WERI-Rb-1 (cell line): Measurements from ENCODE around the gene ALOX15B.

Source experiments
- DNase-seq: peaks from one replicate; pipeline ENCODE4 v3.0.0-alpha.2; 2020
- H3K27ac ChIP-seq: fragments of 250-450 bp; sonication (Bioruptor Pico); 2 replicates; pipeline ENCODE4 v1.5.1; 2020; ENCODE audit warnings: mild to moderate bottlenecking, moderate library complexity
- H3K27me3 ChIP-seq: fragments of 250-450 bp; sonication (Bioruptor Pico); 2 replicates; pipeline ENCODE4 v1.5.1; 2021; ENCODE audit warnings: mild to moderate bottlenecking, low read depth, moderate library complexity; ENCODE audit not compliant: insufficient read depth, severe bottlenecking
- H3K36me3 ChIP-seq: fragments of 250-450 bp; sonication (Bioruptor Pico); 2 replicates; pipeline ENCODE4 v1.5.1; 2020; ENCODE audit warnings: mild to moderate bottlenecking, moderate library complexity
- H3K4me3 ChIP-seq: 2 replicates; pipeline ENCODE4 v1.5.1; 2011; ENCODE audit warnings: low read depth, mild to moderate bottlenecking, control low read depth, low read length
- H3K9me3 ChIP-seq: fragments of 250-450 bp; sonication (Bioruptor Pico); 2 replicates; pipeline ENCODE4 v1.5.1; 2021; ENCODE audit warnings: mild to moderate bottlenecking, moderate library complexity; ENCODE audit not compliant: severe bottlenecking
- TF ChIP-seq, protein P1 (sequence below): IDR thresholded peaks from 2 replicates; pipeline ENCODE4 v1.5.1; 2011; ENCODE audit warnings: low read depth, mild to moderate bottlenecking, control low read depth, inconsistent platforms, low read length

The ALOX15B gene

DNA sequence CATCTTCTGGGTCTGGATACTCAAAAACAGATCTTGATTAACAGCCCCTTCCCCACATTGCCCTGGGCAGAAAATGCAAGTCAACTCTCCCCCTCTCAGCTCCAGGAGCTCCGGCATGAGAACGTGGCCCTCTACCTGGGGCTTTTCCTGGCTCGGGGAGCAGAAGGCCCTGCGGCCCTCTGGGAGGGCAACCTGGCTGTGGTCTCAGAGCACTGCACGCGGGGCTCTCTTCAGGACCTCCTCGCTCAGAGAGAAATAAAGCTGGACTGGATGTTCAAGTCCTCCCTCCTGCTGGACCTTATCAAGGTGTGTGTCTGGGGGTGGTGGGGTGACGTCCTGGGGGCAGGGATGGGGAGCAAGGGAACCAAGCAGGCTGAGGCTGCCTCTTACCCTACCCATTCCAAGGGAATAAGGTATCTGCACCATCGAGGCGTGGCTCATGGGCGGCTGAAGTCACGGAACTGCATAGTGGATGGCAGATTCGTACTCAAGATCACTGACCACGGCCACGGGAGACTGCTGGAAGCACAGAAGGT is 26.7 kb upstream of the ALOX15B start:
- H3K27me3 ChIP-seq: no peaks in the 10 kb centered on the region

GRCh38 chr17:8012996-8013640 is 25.7 kb upstream of the ALOX15B start:
- no peaks in the 10 kb centered on the region for H3K9me3 ChIP-seq
- no peak for DNase-seq
- no peak overlapping the region for H3K27ac ChIP-seq
- H3K27me3 ChIP-seq: no peaks in the 10 kb centered on the region
- H3K36me3 ChIP-seq: no peaks in the 10 kb centered on the region
- no peak overlapping the region for H3K4me3 ChIP-seq
- TF ChIP-seq, protein P1, sequence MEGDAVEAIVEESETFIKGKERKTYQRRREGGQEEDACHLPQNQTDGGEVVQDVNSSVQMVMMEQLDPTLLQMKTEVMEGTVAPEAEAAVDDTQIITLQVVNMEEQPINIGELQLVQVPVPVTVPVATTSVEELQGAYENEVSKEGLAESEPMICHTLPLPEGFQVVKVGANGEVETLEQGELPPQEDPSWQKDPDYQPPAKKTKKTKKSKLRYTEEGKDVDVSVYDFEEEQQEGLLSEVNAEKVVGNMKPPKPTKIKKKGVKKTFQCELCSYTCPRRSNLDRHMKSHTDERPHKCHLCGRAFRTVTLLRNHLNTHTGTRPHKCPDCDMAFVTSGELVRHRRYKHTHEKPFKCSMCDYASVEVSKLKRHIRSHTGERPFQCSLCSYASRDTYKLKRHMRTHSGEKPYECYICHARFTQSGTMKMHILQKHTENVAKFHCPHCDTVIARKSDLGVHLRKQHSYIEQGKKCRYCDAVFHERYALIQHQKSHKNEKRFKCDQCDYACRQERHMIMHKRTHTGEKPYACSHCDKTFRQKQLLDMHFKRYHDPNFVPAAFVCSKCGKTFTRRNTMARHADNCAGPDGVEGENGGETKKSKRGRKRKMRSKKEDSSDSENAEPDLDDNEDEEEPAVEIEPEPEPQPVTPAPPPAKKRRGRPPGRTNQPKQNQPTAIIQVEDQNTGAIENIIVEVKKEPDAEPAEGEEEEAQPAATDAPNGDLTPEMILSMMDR: no peak

More for the DNA sequence above, 26.7 kb upstream of the ALOX15B start:
- no peak for DNase-seq
- Histone ChIP-seq H3K4me3 (no peak overlapping the region), H3K9me3 (no peaks in the 10 kb centered on the region), H3K36me3 (no peaks in the 10 kb centered on the region), H3K27ac (no peak overlapping the region)
- TF ChIP-seq, protein P1: no peak

DNA sequence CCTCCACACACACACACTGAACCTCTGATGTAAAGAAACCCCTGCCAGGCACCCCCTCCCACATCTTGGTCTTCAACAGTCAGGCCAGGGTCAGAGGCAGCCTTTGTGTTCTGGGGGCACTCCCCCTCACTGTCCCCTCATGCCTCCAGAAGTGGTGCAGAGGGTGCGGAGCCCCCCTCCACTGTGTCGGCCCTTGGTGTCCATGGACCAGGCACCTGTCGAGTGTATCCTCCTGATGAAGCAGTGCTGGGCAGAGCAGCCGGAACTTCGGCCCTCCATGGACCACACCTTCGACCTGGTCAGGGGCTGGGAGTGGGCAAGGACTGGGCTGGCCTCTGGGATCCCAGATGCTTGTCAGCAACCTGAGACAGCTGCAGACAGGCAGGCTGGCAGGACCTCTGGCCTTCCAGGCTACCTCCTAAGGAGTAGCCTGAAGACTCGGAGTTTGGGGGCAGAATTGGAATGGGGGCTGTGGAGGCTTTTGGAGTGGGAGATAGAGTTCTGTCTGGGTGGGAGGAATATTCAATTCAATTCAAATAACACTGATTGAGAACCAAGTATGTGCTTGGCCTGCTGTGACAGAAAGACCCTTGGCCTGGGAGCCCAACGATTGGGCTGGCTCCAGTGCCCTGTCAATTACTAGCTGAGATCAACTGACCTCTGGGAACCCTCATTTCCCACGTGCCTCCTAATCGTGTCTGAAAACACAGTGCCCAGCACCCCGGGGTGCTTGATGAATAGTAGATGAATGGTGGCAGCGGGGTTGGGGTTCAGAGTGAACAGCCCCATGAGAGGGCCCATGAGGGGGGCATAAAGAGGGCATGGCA is 24.9 kb upstream of the ALOX15B start:
- TF ChIP-seq, protein P1: no peak
- Histone ChIP-seq H3K9me3 (no peaks in the 10 kb centered on the region), H3K36me3 (no peaks in the 10 kb centered on the region), H3K27me3 (no peaks in the 10 kb centered on the region), H3K4me3 (no peak overlapping the region), H3K27ac (no peak overlapping the region)
- no peak for DNase-seq

GRCh38 chr17:8014558-8014850 is 24.4 kb upstream of the ALOX15B start:
- Histone ChIP-seq H3K27me3 (no peaks in the 10 kb centered on the region), H3K27ac (no peak overlapping the region)

DNA sequence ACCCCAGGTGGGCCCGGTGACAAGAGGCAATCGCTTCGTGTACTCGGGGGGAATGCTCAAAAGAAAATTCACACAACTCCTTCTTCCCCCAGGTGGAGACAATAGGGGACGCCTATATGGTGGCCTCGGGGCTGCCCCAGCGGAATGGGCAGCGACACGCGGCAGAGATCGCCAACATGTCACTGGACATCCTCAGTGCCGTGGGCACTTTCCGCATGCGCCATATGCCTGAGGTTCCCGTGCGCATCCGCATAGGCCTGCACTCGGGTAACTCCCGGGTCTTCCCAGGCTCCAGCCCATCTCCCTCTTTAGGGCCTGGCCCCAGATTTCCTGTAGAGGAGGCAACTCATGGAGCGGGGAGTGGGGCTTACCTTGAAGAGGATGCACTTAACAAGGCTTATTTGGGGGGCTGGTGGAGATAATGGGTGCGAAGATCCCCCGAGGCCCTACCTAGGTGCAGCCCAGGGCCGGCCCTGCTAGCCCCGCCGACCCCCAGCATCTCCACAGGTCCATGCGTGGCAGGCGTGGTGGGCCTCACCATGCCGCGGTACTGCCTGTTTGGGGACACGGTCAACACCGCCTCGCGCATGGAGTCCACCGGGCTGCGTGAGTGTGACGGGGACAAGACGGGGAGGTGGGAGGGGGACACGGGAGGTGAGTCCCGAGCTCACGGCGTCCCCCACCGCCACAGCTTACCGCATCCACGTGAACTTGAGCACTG is 23.5 kb upstream of the ALOX15B start:
- H3K4me3 ChIP-seq: no peak overlapping the region; the same call in 1 of the 2 replicates

More at GRCh38 chr17:8014558-8014850, 24.4 kb upstream of the ALOX15B start:
- H3K4me3 ChIP-seq: no peak overlapping the region
- DNase-seq: no peak
- H3K36me3 ChIP-seq: no peaks in the 10 kb centered on the region
- H3K9me3 ChIP-seq: no peaks in the 10 kb centered on the region
- TF ChIP-seq, protein P1: no peak

More for the DNA sequence above, 23.5 kb upstream of the ALOX15B start:
- H3K9me3 ChIP-seq: no peaks in the 10 kb centered on the region
- no peaks in the 10 kb centered on the region for H3K36me3 ChIP-seq
- no peak overlapping the region for H3K27ac ChIP-seq
- H3K27me3 ChIP-seq: no peaks in the 10 kb centered on the region
- TF ChIP-seq, protein P1: no peak
- DNase-seq: no peak
